HepG2 (cell line): Measurements from ENCODE around the gene SPARC. TPM values are rescaled to one million over a fixed set of nuclear protein-coding genes. Genes with fewer than 3 reads are reported as not detected.
"Not testable (repeated sequence)": the region's sequence is repeated elsewhere in the genome, so short reads cannot be mapped to it uniquely, and the experiment has no call there.

Experiments
- ATAC-seq: fragments of 200-7000 bp; cut with Tn5 transposase; 3 replicates; pipeline ENCODE4 v1.9.1; 2020; ENCODE audit warnings: mild to moderate bottlenecking, moderate library complexity
- BruUV-seq: library from RNA; stranded (reverse); fragments of 400-500 nt; replicated peaks from 2 replicates; lab custom pipeline; 2021; lab: Mats Ljungman, UMichigan
- CTCF ChIA-PET: fragments of 300-600 bp; formaldehyde crosslinking; extraction: SDS; loops from one replicate; lab custom pipeline; 2021; ENCODE audit warnings: low total read pairs, inconsistent platforms, low intra/inter-chr PET ratio; lab: Yijun Ruan, JAX
- POLR2A ChIA-PET: fragments of 350-600 bp; sonication (Branson Sonifier 250); formaldehyde crosslinking; loops from one replicate; lab custom pipeline; 2020; ENCODE audit warnings: antibody characterized with exemption, inconsistent platforms; lab: Yijun Ruan, JAX
- DNase-seq: peaks from one replicate; pipeline ENCODE4 v3.0.0-alpha.2; 2015; ENCODE audit warnings: low spot score
- FAIRE-seq: peaks from 3 replicates; lab custom pipeline; 2011; peaks lifted over from hg19 to GRCh38; lab: Jason Lieb, UNC
- H2AFZ ChIP-seq: one replicate; pipeline ENCODE4 v1.6.1; 2011; ENCODE audit warnings: low read length, inconsistent platforms
- H3K27ac ChIP-seq: fragments of 300-600 bp; 3 replicates; pipeline ENCODE4 v1.8.0; 2011; ENCODE audit warnings: mixed run types, mild to moderate bottlenecking, mixed read lengths, low read length, inconsistent platforms; ENCODE audit not compliant: insufficient read depth; ENCODE audit errors: extremely low read length
- H3K27me3 ChIP-seq, 2 experiments: fragments of 200-600 bp in 1 of 2; 2 replicates in 1 of 2; 3 replicates in 1 of 2; pipeline versions ENCODE4 v1.6.0 to v1.8.0; 2011; ENCODE audit warnings: low read length in 2 of 2, mild to moderate bottlenecking in 2 of 2, moderate library complexity in 2 of 2, inconsistent platforms in 1 of 2; ENCODE audit not compliant: insufficient read depth in 2 of 2, control insufficient read depth in 1 of 2
- H3K36me3 ChIP-seq, 2 experiments: fragments of 200-600 bp in 1 of 2; replicated peaks in 1 of 2; 2 replicates in 1 of 2; 3 replicates in 1 of 2; pipeline versions ENCODE4 v1.5.1 to v1.8.0; 2011; ENCODE audit warnings: low read length in 2 of 2, inconsistent platforms in 1 of 2; ENCODE audit not compliant: insufficient read depth in 2 of 2, control insufficient read depth in 1 of 2
- H3K4me1 ChIP-seq: 2 replicates; pipeline ENCODE4 v1.5.1; 2012; ENCODE audit warnings: low read length, inconsistent platforms; ENCODE audit not compliant: insufficient read depth
- H3K4me2 ChIP-seq: 2 replicates; pipeline ENCODE4 v1.6.0; 2011; ENCODE audit warnings: low read depth, low read length, inconsistent platforms
- H3K4me3 ChIP-seq, 3 experiments: fragments of 200-600 bp in 1 of 3; sonication (generic), shearing (Covaris generic) in 1 of 3; replicated peaks in 1 of 3; 2 replicates each; pipeline ENCODE4 v1.5.1; 2011 to 2016; ENCODE audit warnings: low read length in 3 of 3, inconsistent platforms in 2 of 3, low read depth in 2 of 3, mild to moderate bottlenecking in 2 of 3, control low read depth in 1 of 3, mixed read lengths in 1 of 3; ENCODE audit not compliant: insufficient read depth in 1 of 3
- H3K79me2 ChIP-seq: one replicate; pipeline ENCODE4 v1.6.1; 2011; ENCODE audit warnings: low read length, inconsistent platforms; ENCODE audit not compliant: insufficient read depth
- H3K9ac ChIP-seq: 2 replicates; pipeline ENCODE4 v1.6.0; 2011; ENCODE audit warnings: mild to moderate bottlenecking, low read depth, low read length, inconsistent platforms; ENCODE audit not compliant: insufficient read depth
- H3K9me3 ChIP-seq: 2 replicates; pipeline ENCODE4 v1.5.1; 2012; ENCODE audit warnings: mild to moderate bottlenecking, low read length
- H4K20me1 ChIP-seq: 2 replicates; pipeline ENCODE4 v1.6.0; 2011; ENCODE audit warnings: inconsistent platforms, mild to moderate bottlenecking, low read length, moderate library complexity; ENCODE audit not compliant: insufficient read depth
- ZNF775 ChIP-seq: sonication (generic); formaldehyde crosslinking; IDR thresholded peaks from 2 replicates; pipeline ENCODE4 v1.4.0; 2020; ENCODE audit warnings: missing genetic modification reagents, mild to moderate bottlenecking, moderate library complexity, borderline replicate concordance
- ZNF780A ChIP-seq: sonication (generic); formaldehyde crosslinking; IDR thresholded peaks from 2 replicates; pipeline ENCODE4 v1.8.0; 2022; ENCODE audit warnings: mild to moderate bottlenecking, missing genetic modification reagents, moderate library complexity
- WGBS: methylation state at CpG from one replicate; pipeline ENCODE4 v1.1.6; 2017; ENCODE audit warnings: low lambda C conversion rate; 5-methylcytosine and 5-hydroxymethylcytosine counted together
- in situ Hi-C: cut with HindIII; loops from 2 replicates; pipeline ENCODE4 v1.10.0; 2017; ENCODE audit warnings: low pct_unique_long_range_greater_than_20kb; ENCODE audit not compliant: extremely low pct_ligation_motif_present
- intact Hi-C: fragments of 100-400 bp; cut with micrococcal nuclease; formaldehyde crosslinking; loops from one replicate; pipeline ENCODE4 v1.10.0; 2022; ENCODE audit not compliant: unreplicated experiment
- polyA plus RNA-seq, 8 experiments: library from polyadenylated mRNA; depleted of rRNA in 3 of 8; stranded (reverse) in 7 of 8; unstranded in 1 of 8; fragments of >200 nt; fragmentation: Illumina TruSeq in 4 of 8; extraction: Trizol in 4 of 8; gene quantifications; 2 replicates each; pipeline versions ENCODE4 v1.2.1 to v1.2.3, GENCODE V29; 2011 to 2016; ENCODE audit warnings: low read depth in 4 of 8, missing spikeins in 1 of 8, mixed read lengths in 1 of 8; ENCODE audit not compliant: insufficient read depth in 1 of 8
- total RNA-seq, 5 experiments: library from RNA; depleted of rRNA; stranded (reverse); fragments of >200 nt; fragmentation: Illumina TruSeq; extraction: Trizol; gene quantifications; 2 replicates each; pipeline ENCODE4 v1.2.3, GENCODE V29; 2016; ENCODE audit warnings: low read depth in 1 of 5
- TF ChIP-seq, protein P1 (sequence below): IDR thresholded peaks from 2 replicates; pipeline ENCODE4 v1.6.1; 2016; ENCODE audit warnings: missing compliant biosample characterization, missing genetic modification reagents, borderline replicate concordance
- TF ChIP-seq, protein P2 (sequence below): sonication (generic); formaldehyde crosslinking; IDR thresholded peaks from 2 replicates; pipeline ENCODE4 v1.4.0; 2020; ENCODE audit warnings: missing genetic modification reagents
- TF ChIP-seq, protein P3 (sequence below): IDR thresholded peaks from 2 replicates; pipeline ENCODE4 v1.6.1; 2016; ENCODE audit warnings: mild to moderate bottlenecking, missing biosample characterization, missing genetic modification reagents

Gene SPARC
- total and polyA plus RNA-seq, 2 of the 13 experiments (the other 11 are each of a cell fraction or from before 2014, with no cell fraction given), result 76.7 to 192 TPM

DNA sequence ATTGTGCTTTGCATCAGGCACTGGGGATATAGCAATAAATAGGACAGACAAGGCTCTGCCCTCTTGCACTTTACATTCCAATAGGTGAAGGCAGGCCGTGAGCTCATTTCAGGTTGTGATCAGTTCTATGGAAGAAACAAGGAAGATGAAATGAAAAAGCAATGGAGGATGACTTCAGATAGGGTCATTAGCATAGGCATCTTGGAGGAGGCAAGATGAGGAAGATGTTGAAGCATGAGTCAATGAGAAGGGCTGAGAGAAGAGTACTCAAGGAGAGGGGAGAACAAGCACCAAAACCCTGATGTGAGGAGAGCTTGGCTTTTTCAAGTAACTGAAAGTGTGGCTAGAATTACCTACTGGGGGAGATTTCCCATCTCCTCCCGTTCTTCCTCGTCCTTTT lies 5.0 kb upstream of the SPARC start:
- H4K20me1 ChIP-seq, result no peaks in the 10 kb centered on the region
- in situ Hi-C loops, result no loop called here
- BruUV-seq, result no TSS peak
- no peaks in the 10 kb centered on the region; a peak in 1 of 5 replicates for H3K27me3 ChIP-seq
- no peak overlapping the region for H3K4me3 ChIP-seq
- H3K9me3 ChIP-seq, result no peaks in the 10 kb centered on the region
- intact Hi-C loops, result no loop called here
- FAIRE-seq (no peak), DNase-seq (no peak), ATAC-seq (no peak)
- WGBS, result 58% methylated on average over 3 of the region's 3 CpGs
- H3K9ac ChIP-seq, result no peak overlapping the region
- H2AFZ ChIP-seq, result no peak overlapping the region
- ChIA-PET POLR2A (no interaction called here), CTCF (no interaction called here)
- no peak overlapping the region for H3K27ac ChIP-seq
- TF ChIP-seq ZNF780A (CRISPR knock-in tag), result no peak
- TF ChIP-seq, protein P1, sequence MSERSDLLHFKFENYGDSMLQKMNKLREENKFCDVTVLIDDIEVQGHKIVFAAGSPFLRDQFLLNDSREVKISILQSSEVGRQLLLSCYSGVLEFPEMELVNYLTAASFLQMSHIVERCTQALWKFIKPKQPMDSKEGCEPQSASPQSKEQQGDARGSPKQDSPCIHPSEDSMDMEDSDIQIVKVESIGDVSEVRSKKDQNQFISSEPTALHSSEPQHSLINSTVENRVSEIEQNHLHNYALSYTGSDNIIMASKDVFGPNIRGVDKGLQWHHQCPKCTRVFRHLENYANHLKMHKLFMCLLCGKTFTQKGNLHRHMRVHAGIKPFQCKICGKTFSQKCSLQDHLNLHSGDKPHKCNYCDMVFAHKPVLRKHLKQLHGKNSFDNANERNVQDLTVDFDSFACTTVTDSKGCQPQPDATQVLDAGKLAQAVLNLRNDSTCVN (CRISPR knock-in tag), result no peak
- no peak for TF ChIP-seq ZNF775 (CRISPR knock-in tag)
- TF ChIP-seq, protein P2, sequence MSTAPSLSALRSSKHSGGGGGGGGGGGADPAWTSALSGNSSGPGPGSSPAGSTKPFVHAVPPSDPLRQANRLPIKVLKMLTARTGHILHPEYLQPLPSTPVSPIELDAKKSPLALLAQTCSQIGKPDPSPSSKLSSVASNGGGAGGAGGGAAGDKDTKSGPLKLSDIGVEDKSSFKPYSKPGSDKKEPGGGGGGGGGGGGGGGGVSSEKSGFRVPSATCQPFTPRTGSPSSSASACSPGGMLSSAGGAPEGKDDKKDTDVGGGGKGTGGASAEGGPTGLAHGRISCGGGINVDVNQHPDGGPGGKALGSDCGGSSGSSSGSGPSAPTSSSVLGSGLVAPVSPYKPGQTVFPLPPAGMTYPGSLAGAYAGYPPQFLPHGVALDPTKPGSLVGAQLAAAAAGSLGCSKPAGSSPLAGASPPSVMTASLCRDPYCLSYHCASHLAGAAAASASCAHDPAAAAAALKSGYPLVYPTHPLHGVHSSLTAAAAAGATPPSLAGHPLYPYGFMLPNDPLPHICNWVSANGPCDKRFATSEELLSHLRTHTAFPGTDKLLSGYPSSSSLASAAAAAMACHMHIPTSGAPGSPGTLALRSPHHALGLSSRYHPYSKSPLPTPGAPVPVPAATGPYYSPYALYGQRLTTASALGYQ (CRISPR knock-in tag), result no peak
- TF ChIP-seq, protein P3, sequence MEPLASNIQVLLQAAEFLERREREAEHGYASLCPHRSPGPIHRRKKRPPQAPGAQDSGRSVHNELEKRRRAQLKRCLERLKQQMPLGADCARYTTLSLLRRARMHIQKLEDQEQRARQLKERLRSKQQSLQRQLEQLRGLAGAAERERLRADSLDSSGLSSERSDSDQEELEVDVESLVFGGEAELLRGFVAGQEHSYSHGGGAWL (CRISPR knock-in tag), result no peak
- no peak overlapping the region for H3K4me2 ChIP-seq
- H3K36me3 ChIP-seq, result no peaks in the 10 kb centered on the region
- no peaks in the 10 kb centered on the region for H3K79me2 ChIP-seq
- H3K4me1 ChIP-seq, result peaks cover 68% of the 10 kb centered on the region

DNA sequence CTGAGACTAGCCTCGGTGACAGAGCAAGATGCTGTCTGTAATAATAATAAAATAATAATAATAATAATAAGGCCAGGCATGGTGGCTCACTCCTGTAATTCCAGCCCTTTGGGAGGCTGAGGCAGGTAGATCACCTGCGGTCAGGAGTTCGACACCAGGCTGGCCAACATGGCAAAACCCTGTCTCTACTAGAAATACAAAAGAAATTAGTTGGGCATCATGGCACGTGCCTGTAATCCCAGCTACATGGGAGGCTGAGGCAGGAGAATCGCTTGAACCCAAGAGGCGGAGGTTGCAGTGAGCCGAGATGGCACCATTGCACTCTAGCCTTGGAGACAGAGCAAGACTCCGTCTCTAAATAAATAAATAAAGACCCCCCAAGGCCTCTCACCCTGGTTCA lies 2.9 kb upstream of the SPARC start:
- POLR2A ChIA-PET, H3K79me2 ChIP-seq: not testable (repeated sequence)

More for the DNA sequence above, 2.9 kb upstream of the SPARC start:
- H3K4me3 ChIP-seq, H4K20me1 ChIP-seq, H3K36me3 ChIP-seq, H2AFZ ChIP-seq, in situ Hi-C loops, H3K4me2 ChIP-seq, H3K27ac ChIP-seq, FAIRE-seq, CTCF ChIA-PET, ATAC-seq, BruUV-seq, H3K27me3 ChIP-seq, DNase-seq, H3K9me3 ChIP-seq, H3K9ac ChIP-seq: not testable (repeated sequence)
- intact Hi-C loops, result loop anchor here (5.0 kb wide), 1 partner anchor 68 kb away; the partner anchor contains the start of gene ATOX1
- H3K4me1 ChIP-seq, result peaks cover 68% of the 10 kb centered on the region
- 66% methylated on average over 5 of the region's 8 CpGs for WGBS
